H1 (cell line): Measurements from ENCODE around the gene OR4C3. TPM values are rescaled to one million over a fixed set of nuclear protein-coding genes. Genes with fewer than 3 reads are reported as not detected.

Experiments used
- CTCF ChIA-PET: fragments of 300-600 bp; sonication (Branson Sonifier 250); formaldehyde crosslinking; loops from one replicate; lab custom pipeline; 2021; ENCODE audit not compliant: partially characterized antibody; lab: Charles Lee
- POLR2A ChIA-PET: fragments of 300-600 bp; sonication (Branson Sonifier 250); formaldehyde crosslinking; loops from one replicate; lab custom pipeline; 2021; ENCODE audit warnings: inconsistent platforms; ENCODE audit not compliant: partially characterized antibody; lab: Charles Lee
- DNase-seq, 2 experiments: peaks; one replicate each; pipeline versions ENCODE4 v3.0.0 to v3.0.0-alpha.2; 2010 to 2022; ENCODE audit warnings: low spot score in 2 of 2, low read depth in 1 of 2, mixed read lengths in 1 of 2
- FAIRE-seq: peaks from 2 replicates; lab custom pipeline; 2011; peaks lifted over from hg19 to GRCh38; lab: Jason Lieb, UNC
- H2AFZ ChIP-seq: 2 replicates; pipeline ENCODE4 v1.8.1; 2012; ENCODE audit warnings: low read length, inconsistent platforms
- H2AK5ac ChIP-seq: 2 replicates; pipeline ENCODE4 v1.6.1; 2013; ENCODE audit warnings: low read depth, low read length
- H2BK120ac ChIP-seq: replicated peaks from 2 replicates; pipeline ENCODE3; 2013; ENCODE audit warnings: low read depth, low read length, inconsistent platforms
- H2BK12ac ChIP-seq: 2 replicates; pipeline ENCODE4 v1.6.1; 2013; ENCODE audit warnings: low read depth, low read length
- H2BK15ac ChIP-seq: 2 replicates; pipeline ENCODE4 v1.6.1; 2013; ENCODE audit warnings: low read length
- H2BK20ac ChIP-seq: 2 replicates; pipeline ENCODE4 v1.6.1; 2013; ENCODE audit warnings: low read length
- H2BK5ac ChIP-seq: 2 replicates; pipeline ENCODE4 v1.6.1; 2013; ENCODE audit warnings: low read depth, low read length
- H3K14ac ChIP-seq: 2 replicates; pipeline ENCODE4 v1.6.1; 2013; ENCODE audit warnings: inconsistent platforms; ENCODE audit not compliant: insufficient read length
- H3K18ac ChIP-seq: 2 replicates; pipeline ENCODE4 v1.6.1; 2013; ENCODE audit warnings: low read length; ENCODE audit errors: extremely low read depth
- H3K23ac ChIP-seq: 2 replicates; pipeline ENCODE4 v1.6.1; 2013; ENCODE audit warnings: inconsistent platforms; ENCODE audit not compliant: insufficient read length
- H3K23me2 ChIP-seq: 2 replicates; pipeline ENCODE4 v1.6.1; 2013; ENCODE audit warnings: low read depth, low read length
- H3K27ac ChIP-seq: 2 replicates; pipeline ENCODE4 v1.6.1; 2011; ENCODE audit warnings: low read depth, low read length, inconsistent platforms
- H3K27me3 ChIP-seq, 4 experiments: replicated peaks in 1 of 4; 1 replicate in 1 of 4; 2 replicates in 3 of 4; pipeline versions ENCODE4 v1.6.1 to v1.8.1; 2011 to 2013; ENCODE audit warnings: low read length in 3 of 4, mild to moderate bottlenecking in 3 of 4, inconsistent platforms in 2 of 4, mixed read lengths in 2 of 4, moderate library complexity in 1 of 4; ENCODE audit not compliant: control insufficient read depth in 3 of 4, insufficient read depth in 3 of 4; ENCODE audit errors: extremely low read depth in 1 of 4
- H3K36me3 ChIP-seq, 4 experiments: 2 replicates each; pipeline versions ENCODE4 v1.6.1 to v1.8.1; 2011 to 2013; ENCODE audit warnings: mild to moderate bottlenecking in 4 of 4, low read length in 3 of 4, moderate library complexity in 2 of 4, control low read depth in 1 of 4, inconsistent platforms in 1 of 4; ENCODE audit not compliant: insufficient read depth in 4 of 4, control insufficient read depth in 2 of 4
- H3K4ac ChIP-seq: replicated peaks from 2 replicates; pipeline ENCODE3; 2013; ENCODE audit warnings: low read length, low read depth, mixed read lengths, inconsistent platforms; ENCODE audit not compliant: insufficient read length
- H3K4me1 ChIP-seq, 4 experiments: replicated peaks in 1 of 4; 1 replicate in 1 of 4; 2 replicates in 3 of 4; pipeline versions ENCODE4 v1.6.1 to v1.8.1; 2011 to 2013; ENCODE audit warnings: low read length in 3 of 4, inconsistent platforms in 2 of 4, mixed read lengths in 1 of 4; ENCODE audit not compliant: insufficient read depth in 4 of 4, control insufficient read depth in 3 of 4
- H3K4me2 ChIP-seq, 2 experiments: 2 replicates each; pipeline versions ENCODE4 v1.6.1 to v1.8.1; 2011 to 2013; ENCODE audit warnings: low read depth in 2 of 2, low read length in 2 of 2, control low read depth in 1 of 2, inconsistent platforms in 1 of 2, mild to moderate bottlenecking in 1 of 2; ENCODE audit not compliant: insufficient read depth in 1 of 2
- H3K4me3 ChIP-seq, 4 experiments: fragments of 200-600, 300-600 bp in 1 of 4; sonication (generic), shearing (Covaris generic), sonication (Bioruptor Twin) in 1 of 4; 2 replicates each; pipeline versions ENCODE4 v1.5.1 to v1.8.1; 2011 to 2016; ENCODE audit warnings: low read length in 4 of 4, low read depth in 3 of 4, control low read depth in 2 of 4, inconsistent platforms in 2 of 4, mild to moderate bottlenecking in 2 of 4, mixed read lengths in 1 of 4, moderate library complexity in 1 of 4; ENCODE audit not compliant: insufficient read depth in 2 of 4; ENCODE audit errors: extremely low read depth in 1 of 4
- H3K56ac ChIP-seq: replicated peaks from 2 replicates; pipeline ENCODE3; 2013; ENCODE audit warnings: low read depth, mild to moderate bottlenecking, mixed read lengths, low read length, inconsistent platforms; ENCODE audit not compliant: insufficient read length
- H3K79me1 ChIP-seq: 2 replicates; pipeline ENCODE4 v1.6.1; 2013; ENCODE audit warnings: low read depth, low read length, control low read depth
- H3K79me2 ChIP-seq, 2 experiments: 2 replicates each; pipeline versions ENCODE4 v1.6.1 to v1.8.1; 2012 to 2013; ENCODE audit warnings: low read length in 2 of 2, mild to moderate bottlenecking in 2 of 2, inconsistent platforms in 1 of 2; ENCODE audit not compliant: insufficient read depth in 2 of 2, control insufficient read depth in 1 of 2
- H3K9ac ChIP-seq, 4 experiments: replicated peaks in 1 of 4; 1 replicate in 1 of 4; 2 replicates in 3 of 4; pipeline versions ENCODE4 v1.6.1 to v1.8.1; 2011 to 2013; ENCODE audit warnings: low read depth in 3 of 4, low read length in 3 of 4, control low read depth in 2 of 4, mild to moderate bottlenecking in 2 of 4, moderate library complexity in 2 of 4, inconsistent platforms in 1 of 4; ENCODE audit errors: extremely low read depth in 1 of 4
- H3K9me3 ChIP-seq, 2 experiments: 2 replicates each; pipeline versions ENCODE4 v1.6.1 to v1.8.1; 2012 to 2013; ENCODE audit warnings: mild to moderate bottlenecking in 2 of 2, moderate library complexity in 2 of 2, control low read depth in 1 of 2, inconsistent platforms in 1 of 2, low read depth in 1 of 2, low read length in 1 of 2, mixed read lengths in 1 of 2; ENCODE audit not compliant: insufficient read depth in 2 of 2
- H4K20me1 ChIP-seq, 2 experiments: replicated peaks in 1 of 2; 2 replicates each; pipeline versions ENCODE3 to v1.8.1; 2011 to 2013; ENCODE audit warnings: inconsistent platforms in 2 of 2, low read length in 2 of 2, mild to moderate bottlenecking in 1 of 2; ENCODE audit not compliant: insufficient read depth in 2 of 2, control insufficient read depth in 1 of 2
- H4K5ac ChIP-seq: 2 replicates; pipeline ENCODE4 v1.6.1; 2013; ENCODE audit warnings: low read length, low read depth, mixed read lengths, inconsistent platforms; ENCODE audit not compliant: insufficient read length
- H4K8ac ChIP-seq: 2 replicates; pipeline ENCODE4 v1.8.0; 2013; ENCODE audit warnings: mild to moderate bottlenecking, moderate library complexity, low read length, inconsistent platforms; ENCODE audit not compliant: insufficient read depth; ENCODE audit errors: extremely low read depth
- H4K91ac ChIP-seq: replicated peaks from 2 replicates; pipeline ENCODE3; 2013; ENCODE audit warnings: low read length, mixed read lengths, inconsistent platforms; ENCODE audit not compliant: insufficient read length
- ATF3 ChIP-seq: IDR thresholded peaks from 2 replicates; pipeline ENCODE4 v1.6.1; 2011; ENCODE audit warnings: low read depth, mild to moderate bottlenecking, low read length; ENCODE audit not compliant: insufficient read depth
- KDM5A ChIP-seq: fragments of 200-600 bp; IDR thresholded peaks from 2 replicates; pipeline ENCODE4 v1.7.1; 2012; ENCODE audit warnings: mild to moderate bottlenecking, low read length, inconsistent platforms, mixed read lengths
- RFX5 ChIP-seq: IDR thresholded peaks from 2 replicates; pipeline ENCODE4 v1.6.1; 2011; ENCODE audit warnings: low read depth, low read length, improper control_type of control experiment, borderline replicate concordance
- SAP30 ChIP-seq: fragments of 300-600 bp; sonication (generic); IDR thresholded peaks from 2 replicates; pipeline ENCODE4 v1.7.1; 2012; ENCODE audit warnings: low read length, moderate library complexity, mild to moderate bottlenecking, inconsistent platforms; ENCODE audit not compliant: insufficient read depth, insufficient replicate concordance
- SP4 ChIP-seq: IDR thresholded peaks from 2 replicates; pipeline ENCODE4 v1.6.1; 2012; ENCODE audit warnings: low read length, inconsistent platforms
- WGBS, 2 experiments: shearing (Covaris generic) in 1 of 2; methylation state at CpG; one replicate each; pipeline versions ENCODE4 v1.1.6 to v1.1.7; 2013 to 2015; ENCODE audit warnings: low lambda C conversion rate in 2 of 2, mixed read lengths in 2 of 2, inconsistent platforms in 1 of 2, low coverage in 1 of 2, missing lambda C conversion rate in 1 of 2; ENCODE audit not compliant: insufficient replicate concordance in 2 of 2, insufficient coverage in 1 of 2, insufficient read length in 1 of 2; ENCODE audit errors: extremely low coverage in 1 of 2, missing lambda C conversion rate in 1 of 2; 5-methylcytosine and 5-hydroxymethylcytosine counted together
- polyA plus RNA-seq, 7 experiments: library from polyadenylated mRNA; depleted of rRNA in 3 of 7; stranded (reverse) in 5 of 7; unstranded in 2 of 7; fragments of >200 nt in 5 of 7; fragments of 200-250 nt in 2 of 7; gene quantifications; 1 replicate in 5 of 7; 2 replicates in 1 of 7; 4 replicates in 1 of 7; pipeline versions ENCODE4 v1.2.1 to v1.2.3, GENCODE V29; 2011 to 2013; ENCODE audit warnings: missing spikeins in 2 of 7, mixed read lengths in 2 of 7
- total RNA-seq: library from RNA; stranded (reverse); fragmentation: NEBNext Ultra II Directional; extraction: Animal tissue kit (Norgen Biotek cat#: 25700); gene quantifications from 2 replicates; pipeline ENCODE4 v1.2.1, GENCODE V29; 2021

Gene OR4C3
- total and polyA plus RNA-seq, 2 of the 8 experiments (the other 6 are each of a cell fraction or from before 2014, with no cell fraction given) = not detected

- ChIA-PET CTCF (no interaction called here), POLR2A (no interaction called here)
- H3K4ac ChIP-seq = no peak within 1 kb of the TSS
- H2AFZ ChIP-seq = no peak within 1 kb of the TSS
- no peak within 1 kb of the TSS for H2BK15ac ChIP-seq
- no peaks in the 10 kb centered on the region for H4K20me1 ChIP-seq
- H3K9me3 ChIP-seq = peaks cover 24 to 51% of the 10 kb centered on the region in 2 experiments
- no peak within 1 kb of the TSS for H3K4me2 ChIP-seq
- WGBS, 2 experiments = 89% methylated on average over 2 of the region's 2 CpGs; no CpG with 5 or more reads in 1 of the 2 experiments
- no peaks in the 10 kb centered on the region for H3K79me1 ChIP-seq
- DNase-seq (no peak), FAIRE-seq (no peak)
- no peaks in the 10 kb centered on the region for H3K23me2 ChIP-seq
- H3K56ac ChIP-seq = no peak within 1 kb of the TSS
- H3K9ac ChIP-seq = no peak within 1 kb of the TSS
- no peak within 1 kb of the TSS for H3K18ac ChIP-seq
- H3K79me2 ChIP-seq = no peaks in the 10 kb centered on the region
- no peaks in the 10 kb centered on the region for H3K27me3 ChIP-seq
- H4K5ac ChIP-seq = no peak within 1 kb of the TSS
- no peak within 1 kb of the TSS for H2BK12ac ChIP-seq
- no peak within 1 kb of the TSS for H3K23ac ChIP-seq
- H2AK5ac ChIP-seq = no peak within 1 kb of the TSS
- H3K4me3 ChIP-seq = no peak within 1 kb of the TSS
- H3K36me3 ChIP-seq = no peaks in the 10 kb centered on the region
- H3K14ac ChIP-seq = no peak within 1 kb of the TSS
- no peaks in the 10 kb centered on the region for H3K4me1 ChIP-seq
- H4K8ac ChIP-seq = no peak within 1 kb of the TSS
- no peak for TF ChIP-seq KDM5A
- TF ChIP-seq SP4 = no peak
- TF ChIP-seq RFX5 = no peak
- TF ChIP-seq SAP30 = no peak
- TF ChIP-seq ATF3 = no peak
- no peak within 1 kb of the TSS for H2BK120ac ChIP-seq
- no peak within 1 kb of the TSS for H2BK5ac ChIP-seq
- H4K91ac ChIP-seq = no peak within 1 kb of the TSS
- H2BK20ac ChIP-seq = no peak within 1 kb of the TSS
- no peak within 1 kb of the TSS for H3K27ac ChIP-seq
Observed at GRCh38 chr11:48366365-48366764, 41.6 kb downstream of the OR4C3 start, which contains the start of gene OR4C5. Gene OR4C5, minus strand, starts transcription at chr11:48366465. Its CDS starts 0 bp downstream, at chr11:48366465.
